Hepatocyte (in vitro differentiated cells): Measurements from ENCODE around the gene ITFG1. TPM values are rescaled to one million over a fixed set of nuclear protein-coding genes. Genes with fewer than 3 reads are reported as not detected.

Experiments used
- DNase-seq: peaks from one replicate; pipeline ENCODE4 v3.0.0-alpha.2; 2016; ENCODE audit warnings: low spot score
- H2AFZ ChIP-seq: fragments of 200-600 bp; sonication (generic); 2 replicates; pipeline ENCODE4 v1.6.0; 2016; ENCODE audit warnings: antibody characterized with exemption, mild to moderate bottlenecking
- H3K27ac ChIP-seq: fragments of 200-600 bp; sonication (generic); 2 replicates; pipeline ENCODE4 v1.5.1; 2016; ENCODE audit warnings: mild to moderate bottlenecking
- H3K27me3 ChIP-seq: fragments of 200-600 bp; sonication (generic); 2 replicates; pipeline ENCODE4 v1.6.1; 2016
- H3K36me3 ChIP-seq: fragments of 200-600 bp; sonication (generic); replicated peaks from 2 replicates; pipeline ENCODE4 v1.5.1; 2016; ENCODE audit warnings: low read depth; ENCODE audit not compliant: insufficient read depth
- H3K4me1 ChIP-seq: fragments of 200-600 bp; sonication (generic); 2 replicates; pipeline ENCODE4 v1.5.1; 2016; ENCODE audit warnings: mild to moderate bottlenecking, moderate library complexity; ENCODE audit not compliant: insufficient read depth
- H3K4me2 ChIP-seq: fragments of 200-600 bp; sonication (generic); 2 replicates; pipeline ENCODE4 v1.6.0; 2016
- H3K4me3 ChIP-seq: fragments of 200-600 bp; sonication (generic); 2 replicates; pipeline ENCODE4 v1.5.1; 2016; ENCODE audit warnings: mild to moderate bottlenecking
- H3K79me2 ChIP-seq: fragments of 200-600 bp; sonication (generic); 2 replicates; pipeline ENCODE4 v1.6.0; 2017; ENCODE audit warnings: mild to moderate bottlenecking
- H3K9me2 ChIP-seq: fragments of 200-600 bp; sonication (generic); replicated peaks from 2 replicates; pipeline ENCODE4 v1.6.0; 2017; ENCODE audit warnings: mild to moderate bottlenecking; ENCODE audit not compliant: insufficient read depth
- H3K9me3 ChIP-seq: fragments of 200-600 bp; sonication (generic); 2 replicates; pipeline ENCODE4 v1.5.1; 2016; ENCODE audit warnings: low read depth, mild to moderate bottlenecking
- H4K20me1 ChIP-seq: fragments of 200-600 bp; sonication (generic); 2 replicates; pipeline ENCODE4 v1.6.0; 2016; ENCODE audit warnings: mild to moderate bottlenecking; ENCODE audit not compliant: insufficient read depth, poor library complexity, severe bottlenecking
- EZH2 ChIP-seq: fragments of 200-600 bp; sonication (generic); IDR thresholded peaks from 2 replicates; pipeline ENCODE4 v1.6.1; 2016; ENCODE audit warnings: antibody characterized with exemption, mild to moderate bottlenecking, borderline replicate concordance
- EZH2phosphoT487 ChIP-seq: fragments of 200-600 bp; sonication (generic); IDR thresholded peaks from one replicate; pipeline ENCODE4 v1.6.1; 2018; ENCODE audit warnings: antibody characterized with exemption, mild to moderate bottlenecking, low read depth, moderate library complexity; ENCODE audit not compliant: unreplicated experiment, severe bottlenecking
- WGBS: methylation state at CpG from one replicate; pipeline ENCODE4 v1.1.6; 2016; ENCODE audit warnings: low lambda C conversion rate; ENCODE audit errors: missing lambda C conversion rate; 5-methylcytosine and 5-hydroxymethylcytosine counted together
- polyA plus RNA-seq: library from polyadenylated mRNA; unstranded; fragments of >200 nt; fragmentation: Nextera tagmentation; extraction: Ambion mirVana; gene quantifications from 2 replicates; pipeline ENCODE4 v1.2.1, GENCODE V29; 2016
- total RNA-seq: library from RNA; depleted of rRNA; stranded (reverse); fragments of >200 nt; gene quantifications from 2 replicates; pipeline ENCODE4 v1.2.3, GENCODE V29; 2014
- TF ChIP-seq, protein P1 (sequence below): fragments of 200-600 bp; sonication (generic); IDR thresholded peaks from 2 replicates; pipeline ENCODE4 v1.5.1; 2016; ENCODE audit warnings: antibody characterized with exemption, mild to moderate bottlenecking; ENCODE audit not compliant: poor library complexity

ITFG1 gene
- total and polyA plus RNA-seq, 2 experiments from 2014 or later, result 87.8 to 91.4 TPM

DNA sequence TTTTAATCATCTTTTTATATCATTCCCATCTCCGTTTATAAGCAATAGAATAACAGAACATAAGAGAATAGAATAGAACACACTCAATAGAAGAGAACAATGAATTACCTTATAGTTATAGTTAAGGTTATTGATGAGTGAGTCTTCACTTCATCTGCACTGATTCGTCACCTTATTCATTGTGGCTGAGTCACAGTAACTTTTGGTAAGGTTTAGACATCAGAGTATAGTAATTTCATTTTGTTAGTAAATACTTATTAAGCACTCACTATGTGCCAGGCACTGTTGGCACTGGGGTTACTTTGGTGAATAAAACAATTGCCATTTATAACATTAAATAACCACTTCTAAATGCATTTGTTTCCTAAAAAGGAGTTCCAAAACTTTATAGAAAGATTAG lies 22.8 kb upstream of the ITFG1 start:
- H3K36me3 ChIP-seq, result no peaks in the 10 kb centered on the region
- H3K4me3 ChIP-seq, result no peak overlapping the region
- no peak overlapping the region for H2AFZ ChIP-seq
- no peaks in the 10 kb centered on the region for H3K4me1 ChIP-seq
- DNase-seq, result no peak
- H3K79me2 ChIP-seq, result peaks cover 53% of the 10 kb centered on the region
- no peaks in the 10 kb centered on the region for H4K20me1 ChIP-seq
- H3K27ac ChIP-seq, result no peak overlapping the region
- H3K27me3 ChIP-seq, result no peaks in the 10 kb centered on the region
- H3K4me2 ChIP-seq, result no peak overlapping the region
- H3K9me3 ChIP-seq, result peaks cover 3% of the 10 kb centered on the region
- no peaks in the 10 kb centered on the region for H3K9me2 ChIP-seq
- WGBS, result 97% methylated on average over 2 of the region's 2 CpGs
- TF ChIP-seq, protein P1, sequence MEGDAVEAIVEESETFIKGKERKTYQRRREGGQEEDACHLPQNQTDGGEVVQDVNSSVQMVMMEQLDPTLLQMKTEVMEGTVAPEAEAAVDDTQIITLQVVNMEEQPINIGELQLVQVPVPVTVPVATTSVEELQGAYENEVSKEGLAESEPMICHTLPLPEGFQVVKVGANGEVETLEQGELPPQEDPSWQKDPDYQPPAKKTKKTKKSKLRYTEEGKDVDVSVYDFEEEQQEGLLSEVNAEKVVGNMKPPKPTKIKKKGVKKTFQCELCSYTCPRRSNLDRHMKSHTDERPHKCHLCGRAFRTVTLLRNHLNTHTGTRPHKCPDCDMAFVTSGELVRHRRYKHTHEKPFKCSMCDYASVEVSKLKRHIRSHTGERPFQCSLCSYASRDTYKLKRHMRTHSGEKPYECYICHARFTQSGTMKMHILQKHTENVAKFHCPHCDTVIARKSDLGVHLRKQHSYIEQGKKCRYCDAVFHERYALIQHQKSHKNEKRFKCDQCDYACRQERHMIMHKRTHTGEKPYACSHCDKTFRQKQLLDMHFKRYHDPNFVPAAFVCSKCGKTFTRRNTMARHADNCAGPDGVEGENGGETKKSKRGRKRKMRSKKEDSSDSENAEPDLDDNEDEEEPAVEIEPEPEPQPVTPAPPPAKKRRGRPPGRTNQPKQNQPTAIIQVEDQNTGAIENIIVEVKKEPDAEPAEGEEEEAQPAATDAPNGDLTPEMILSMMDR, result no peak
- TF ChIP-seq EZH2phosphoT487, result no peak
- no peak for TF ChIP-seq EZH2

GRCh38 chr16:47481698-47482374 lies 21.0 kb upstream of the ITFG1 start:
- H3K4me3 ChIP-seq, result no peak overlapping the region
- no peak for DNase-seq
- no peaks in the 10 kb centered on the region for H3K4me1 ChIP-seq
- 89% methylated on average over 6 of the region's 6 CpGs for WGBS
- H3K79me2 ChIP-seq, result peaks cover 46% of the 10 kb centered on the region
- no peaks in the 10 kb centered on the region for H3K36me3 ChIP-seq
- no peak overlapping the region for H3K4me2 ChIP-seq
- no peaks in the 10 kb centered on the region for H3K9me2 ChIP-seq
- H3K9me3 ChIP-seq, result no peaks in the 10 kb centered on the region
- no peaks in the 10 kb centered on the region for H3K27me3 ChIP-seq
- H3K27ac ChIP-seq, result no peak overlapping the region
- H2AFZ ChIP-seq, result no peak overlapping the region
- no peak for TF ChIP-seq EZH2
- TF ChIP-seq, protein P1, result no peak
- no peak for TF ChIP-seq EZH2phosphoT487
- H4K20me1 ChIP-seq, result peaks cover 3% of the 10 kb centered on the region

DNA sequence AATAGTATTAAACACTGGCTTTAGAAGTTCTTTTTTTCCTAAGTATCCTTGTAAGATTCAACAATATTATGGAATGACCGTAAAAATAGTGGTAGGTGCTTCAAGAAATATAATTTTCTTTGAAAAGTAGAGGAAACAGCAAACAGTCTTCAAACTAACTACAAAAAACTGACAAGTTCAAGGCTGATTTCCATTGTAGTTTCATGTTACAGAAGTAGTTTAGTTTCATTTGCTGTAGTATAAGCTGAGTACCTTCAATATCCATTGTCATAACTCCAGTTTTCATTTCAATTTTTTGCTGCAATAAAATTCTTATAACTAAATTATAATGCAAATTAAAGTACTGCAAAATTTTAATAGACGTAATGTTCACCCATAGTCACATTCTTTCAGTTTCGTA lies 19.5 kb upstream of the ITFG1 start:
- Histone ChIP-seq H3K36me3 (no peaks in the 10 kb centered on the region), H3K4me1 (no peaks in the 10 kb centered on the region), H4K20me1 (peaks cover 3% of the 10 kb centered on the region), H3K4me3 (no peak overlapping the region), H3K79me2 (peaks cover 42% of the 10 kb centered on the region), H3K9me2 (no peaks in the 10 kb centered on the region), H3K4me2 (no peak overlapping the region), H3K27me3 (no peaks in the 10 kb centered on the region), H3K27ac (no peak overlapping the region), H3K9me3 (no peaks in the 10 kb centered on the region), H2AFZ (no peak overlapping the region)
- no peak for DNase-seq
- no peak for TF ChIP-seq EZH2
- TF ChIP-seq, protein P1, result no peak
- TF ChIP-seq EZH2phosphoT487, result no peak
- 98% methylated on average over 3 of the region's 3 CpGs for WGBS
